Endothelial cell of umbilical vein (primary cell): ENCODE measurements around the gene IKZF1.

ENCODE experiments used
- CTCF ChIP-seq, 2 donors: IDR thresholded peaks; 1 replicate in 1 of 2; 2 replicates in 1 of 2; pipeline ENCODE4 v1.5.1; 2011; ENCODE audit warnings: low read length in 2 of 2, mild to moderate bottlenecking in 2 of 2, moderate library complexity in 2 of 2, control low read depth in 1 of 2, inconsistent platforms in 1 of 2, low read depth in 1 of 2; ENCODE audit not compliant: insufficient read depth in 1 of 2; ENCODE audit errors: extremely low read depth in 1 of 2
- EZH2 ChIP-seq: IDR thresholded peaks from 2 replicates; pipeline ENCODE4 v1.6.1; 2012; ENCODE audit warnings: borderline replicate concordance, low read depth, mild to moderate bottlenecking, moderate library complexity, low read length, inconsistent platforms; ENCODE audit not compliant: severe bottlenecking
- POLR2A ChIP-seq: IDR thresholded peaks from 2 replicates; pipeline ENCODE4 v1.6.1; 2012; ENCODE audit warnings: low read depth, mild to moderate bottlenecking, control low read depth, low read length

GRCh38 chr7:50317697-50318669, 13.5 kb downstream of the IKZF1 start:
- TF ChIP-seq POLR2A (no peak), CTCF (IDR thresholded peaks at IDR 0.05; ENCODE audit: extremely low read depth in 1 of 2, insufficient read depth in 1 of 2, low read depth in 1 of 2, low read length in 2 of 2) (no peak), EZH2 (no peak)
